AG04449 (cell line): ENCODE results near the gene SIGLEC9.

Experiments
- CTCF ChIA-PET: fragments of 350-600 bp; formaldehyde crosslinking; extraction: SDS; loops from one replicate; lab custom pipeline; 2021; ENCODE audit warnings: antibody characterized with exemption; lab: Yijun Ruan, JAX
- POLR2A ChIA-PET: fragments of 400-600, 350-600 bp; formaldehyde crosslinking; extraction: SDS; loops from one replicate; lab custom pipeline; 2020; ENCODE audit warnings: antibody characterized with exemption, inconsistent platforms; lab: Yijun Ruan, JAX
- DNase-seq: peaks from one replicate; pipeline ENCODE4 v3.0.0-alpha.2; 2010; ENCODE audit warnings: low read depth, low spot score
- H3K4me3 ChIP-seq: 2 replicates; pipeline ENCODE4 v1.5.1; 2011; ENCODE audit warnings: low read depth, mild to moderate bottlenecking, control low read depth, low read length
- CTCF ChIP-seq: IDR thresholded peaks from one replicate; pipeline ENCODE4 v1.5.1; 2011; ENCODE audit warnings: mild to moderate bottlenecking, moderate library complexity, low read length, control low read depth, inconsistent platforms; ENCODE audit not compliant: insufficient read depth; ENCODE audit errors: missing control alignments

Gene SIGLEC9

GRCh38 chr19:51124729-51125128, at the start of gene SIGLEC9:
Gene SIGLEC9 (plus strand): TSS chr19:51124906. CDS start chr19:51124975, 69 bp downstream.
- CTCF ChIA-PET: no interaction called here

GRCh38 chr19:51075998-51076397, 48.7 kb upstream of the SIGLEC9 start:
- TF ChIP-seq CTCF: no peak
- ChIA-PET CTCF (interaction anchor here (1.7 kb wide), 1 partner anchor 21 kb away, joined by 5 read pairs; no protein-coding TSS in a partner anchor), POLR2A (no interaction called here)
- DNase-seq: no peak
- no peak overlapping the region for H3K4me3 ChIP-seq

More at GRCh38 chr19:51124729-51125128, at the start of gene SIGLEC9:
- no peak for TF ChIP-seq CTCF
- DNase-seq: no peak
- H3K4me3 ChIP-seq: no peak within 1 kb of the TSS
- POLR2A ChIA-PET: no interaction called here

GRCh38 chr19:51076631-51077213, 48.0 kb upstream of the SIGLEC9 start:
- no peak for TF ChIP-seq CTCF
- CTCF ChIA-PET: interaction anchor here (1.7 kb wide), 1 partner anchor 20 kb away, joined by 5 read pairs; no protein-coding TSS in a partner anchor
- no peak overlapping the region for H3K4me3 ChIP-seq
- no peak for DNase-seq
- POLR2A ChIA-PET: no interaction called here

GRCh38 chr19:51078104-51078503, 46.6 kb upstream of the SIGLEC9 start:
- no peak for TF ChIP-seq CTCF
- CTCF ChIA-PET: no interaction called here
- DNase-seq: no peak
- POLR2A ChIA-PET: no interaction called here
- no peak overlapping the region for H3K4me3 ChIP-seq

GRCh38 chr19:51078731-51079130, 46.0 kb upstream of the SIGLEC9 start:
- ChIA-PET CTCF (no interaction called here), POLR2A (no interaction called here)
- DNase-seq: no peak
- H3K4me3 ChIP-seq: no peak overlapping the region
- no peak for TF ChIP-seq CTCF

GRCh38 chr19:51079481-51080110, 45.1 kb upstream of the SIGLEC9 start:
- POLR2A ChIA-PET: no interaction called here
- TF ChIP-seq CTCF: no peak
- CTCF ChIA-PET: interaction anchor here (2.7 kb wide), 1 partner anchor 16 kb away, joined by 19 read pairs; no protein-coding TSS in a partner anchor
- H3K4me3 ChIP-seq: no peak overlapping the region
- DNase-seq: no peak
